Measurements from ENCODE around the gene MTHFD2L. TPM values are rescaled to one million over a fixed set of nuclear protein-coding genes. Genes with fewer than 3 reads are reported as not detected.

MTHFD2L gene
- total RNA-seq, 1 donor from 2014 or later, result 14.1 TPM

DNA sequence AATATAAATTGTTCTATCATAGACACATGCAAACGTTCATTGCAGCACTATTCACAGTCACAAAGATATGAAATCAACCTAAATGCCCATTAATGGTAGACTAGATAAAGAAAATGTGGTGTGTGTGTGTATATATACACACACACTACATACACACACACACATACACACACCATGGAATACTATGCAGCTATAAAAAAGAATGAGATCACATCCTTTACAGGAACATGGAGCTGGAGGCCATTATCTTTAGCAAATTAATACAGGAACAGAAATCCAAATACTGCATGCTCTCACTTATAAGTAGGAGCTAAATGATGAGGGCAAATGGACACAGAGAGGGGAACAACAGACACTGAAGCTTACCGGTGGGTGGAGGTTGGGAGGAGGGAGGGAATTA is 65.2 kb downstream of the MTHFD2L start:
- no peak overlapping the region for H3K27ac ChIP-seq
- DNase-seq, result no peak
- intact Hi-C loops (cut with DNase I), result no loop called here
- ATAC-seq, result no peak
- H3K36me3 ChIP-seq, result no peaks in the 10 kb centered on the region
- no peak overlapping the region for H3K4me3 ChIP-seq
- no peaks in the 10 kb centered on the region for H3K9me3 ChIP-seq
- TF ChIP-seq, protein P1, sequence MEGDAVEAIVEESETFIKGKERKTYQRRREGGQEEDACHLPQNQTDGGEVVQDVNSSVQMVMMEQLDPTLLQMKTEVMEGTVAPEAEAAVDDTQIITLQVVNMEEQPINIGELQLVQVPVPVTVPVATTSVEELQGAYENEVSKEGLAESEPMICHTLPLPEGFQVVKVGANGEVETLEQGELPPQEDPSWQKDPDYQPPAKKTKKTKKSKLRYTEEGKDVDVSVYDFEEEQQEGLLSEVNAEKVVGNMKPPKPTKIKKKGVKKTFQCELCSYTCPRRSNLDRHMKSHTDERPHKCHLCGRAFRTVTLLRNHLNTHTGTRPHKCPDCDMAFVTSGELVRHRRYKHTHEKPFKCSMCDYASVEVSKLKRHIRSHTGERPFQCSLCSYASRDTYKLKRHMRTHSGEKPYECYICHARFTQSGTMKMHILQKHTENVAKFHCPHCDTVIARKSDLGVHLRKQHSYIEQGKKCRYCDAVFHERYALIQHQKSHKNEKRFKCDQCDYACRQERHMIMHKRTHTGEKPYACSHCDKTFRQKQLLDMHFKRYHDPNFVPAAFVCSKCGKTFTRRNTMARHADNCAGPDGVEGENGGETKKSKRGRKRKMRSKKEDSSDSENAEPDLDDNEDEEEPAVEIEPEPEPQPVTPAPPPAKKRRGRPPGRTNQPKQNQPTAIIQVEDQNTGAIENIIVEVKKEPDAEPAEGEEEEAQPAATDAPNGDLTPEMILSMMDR (IDR thresholded peaks at IDR 0.05), result no peak
- H3K27me3 ChIP-seq, result no peaks in the 10 kb centered on the region
- no peaks in the 10 kb centered on the region for H3K4me1 ChIP-seq

DNA sequence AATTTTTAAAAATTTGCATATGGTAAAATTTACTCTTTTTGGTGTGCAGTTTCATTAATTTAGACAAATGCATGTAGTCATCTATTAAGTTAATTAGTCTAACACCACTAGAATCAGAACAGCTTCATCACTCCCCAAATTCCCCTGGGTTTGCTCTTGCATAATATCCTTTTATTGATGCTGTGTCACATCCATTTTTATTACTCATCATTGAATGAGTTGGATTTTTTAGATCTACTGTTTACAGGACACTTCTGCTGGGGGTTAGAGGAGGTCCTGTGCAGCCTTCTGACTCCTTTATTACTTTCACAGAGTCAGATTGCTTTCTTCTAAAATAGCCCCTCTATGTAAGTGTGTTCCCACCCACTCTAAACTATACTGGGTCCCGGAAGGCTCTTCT is 65.9 kb downstream of the MTHFD2L start:
- ATAC-seq (no peak), DNase-seq (no peak)
- Histone ChIP-seq H3K27ac (no peak overlapping the region), H3K36me3 (no peaks in the 10 kb centered on the region), H3K27me3 (no peaks in the 10 kb centered on the region), H3K9me3 (no peaks in the 10 kb centered on the region), H3K4me1 (no peaks in the 10 kb centered on the region), H3K4me3 (no peak overlapping the region)
- intact Hi-C loops (cut with DNase I), result no loop called here
- TF ChIP-seq, protein P1 (IDR thresholded peaks at IDR 0.05), result no peak

DNA sequence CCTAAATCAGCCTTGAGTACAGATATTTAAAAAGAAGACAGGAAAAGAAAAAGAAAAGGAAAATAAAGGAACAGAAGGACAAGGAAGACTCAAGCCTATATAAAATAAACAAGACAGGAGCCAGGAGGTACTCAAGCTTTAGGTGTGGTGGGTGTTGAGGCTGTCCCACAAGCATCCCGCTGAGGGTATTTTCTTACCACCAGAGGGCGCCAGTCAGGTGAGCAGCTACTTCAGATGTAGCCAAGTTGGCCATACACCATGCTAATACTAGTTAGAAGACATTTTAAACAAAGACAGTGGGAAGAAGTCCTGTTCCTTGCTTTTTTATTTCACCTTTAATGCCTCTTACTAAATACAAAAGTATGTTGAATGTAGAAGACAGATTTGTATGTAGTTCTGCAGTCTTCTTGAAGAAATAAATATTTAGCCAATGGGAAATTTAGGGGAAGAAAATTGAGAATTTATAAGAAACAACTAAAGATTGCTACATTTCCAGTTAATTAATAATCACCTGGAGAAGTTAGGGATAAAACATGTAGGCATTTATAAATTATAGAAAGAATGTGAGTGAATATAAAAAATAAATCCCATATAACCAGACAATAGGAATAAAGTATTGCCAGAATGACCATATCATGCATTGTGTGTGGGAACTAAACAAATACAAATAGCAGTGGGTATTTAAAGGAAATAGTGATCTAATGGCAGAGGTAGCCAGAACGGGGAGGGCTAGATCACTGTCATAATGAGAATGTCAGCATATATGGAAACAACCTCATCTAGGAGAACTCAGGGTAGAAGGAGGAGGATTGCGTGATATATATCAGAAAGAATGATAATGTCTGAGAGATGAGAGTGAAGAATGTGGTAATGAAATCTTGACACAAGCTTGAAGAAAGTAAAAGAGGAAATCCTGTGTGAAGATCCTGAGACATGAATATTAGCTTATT is 71.0 kb downstream of the MTHFD2L start:
- TF ChIP-seq, protein P1 (IDR thresholded peaks at IDR 0.05), result peak; percentile 85
- H3K27ac ChIP-seq, result no peak overlapping the region
- no peaks in the 10 kb centered on the region for H3K27me3 ChIP-seq
- ATAC-seq, result peak; percentile 88
- no peaks in the 10 kb centered on the region for H3K9me3 ChIP-seq
- peak; percentile 70 for DNase-seq
- H3K36me3 ChIP-seq, result no peaks in the 10 kb centered on the region
- H3K4me3 ChIP-seq, result no peak overlapping the region
- intact Hi-C loops (cut with DNase I), result no loop called here
- no peaks in the 10 kb centered on the region for H3K4me1 ChIP-seq

DNA sequence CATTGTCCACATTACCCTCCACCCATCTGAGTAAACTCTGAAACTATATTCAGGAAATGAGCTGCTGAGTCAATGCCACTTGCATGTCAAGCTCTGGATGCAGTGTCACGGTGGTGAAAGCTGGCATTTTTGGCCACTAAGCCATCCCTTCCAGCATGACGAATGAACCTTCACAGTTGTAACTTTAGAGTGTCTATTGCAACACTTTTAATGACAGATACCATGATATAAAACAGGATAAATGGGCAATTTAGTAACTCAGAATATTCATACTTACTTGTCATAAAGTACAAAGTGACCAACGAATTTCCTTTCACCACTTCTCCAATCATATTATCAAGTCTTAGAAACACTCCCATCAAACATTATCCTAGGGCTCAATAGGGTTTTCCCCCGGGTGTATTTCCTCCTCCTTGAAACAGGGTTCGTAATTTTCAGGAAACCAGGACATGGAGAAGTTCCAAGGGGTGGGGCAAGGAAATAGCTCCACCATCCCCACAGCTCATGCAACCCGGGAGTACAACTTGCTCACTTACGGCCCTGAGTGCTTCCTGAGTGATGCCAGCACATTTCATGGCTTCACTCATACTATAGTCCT is 73.1 kb downstream of the MTHFD2L start:
- H3K4me1 ChIP-seq, result no peaks in the 10 kb centered on the region
- H3K4me3 ChIP-seq, result no peak overlapping the region
- peak overlapping the region; percentile 14 for H3K27ac ChIP-seq
- H3K27me3 ChIP-seq, result no peaks in the 10 kb centered on the region
- no peak for DNase-seq
- no peaks in the 10 kb centered on the region for H3K9me3 ChIP-seq
- TF ChIP-seq, protein P1 (IDR thresholded peaks at IDR 0.05), result no peak
- H3K36me3 ChIP-seq, result no peaks in the 10 kb centered on the region
- ATAC-seq, result peak; percentile 89
- intact Hi-C loops (cut with DNase I), result no loop called here

DNA sequence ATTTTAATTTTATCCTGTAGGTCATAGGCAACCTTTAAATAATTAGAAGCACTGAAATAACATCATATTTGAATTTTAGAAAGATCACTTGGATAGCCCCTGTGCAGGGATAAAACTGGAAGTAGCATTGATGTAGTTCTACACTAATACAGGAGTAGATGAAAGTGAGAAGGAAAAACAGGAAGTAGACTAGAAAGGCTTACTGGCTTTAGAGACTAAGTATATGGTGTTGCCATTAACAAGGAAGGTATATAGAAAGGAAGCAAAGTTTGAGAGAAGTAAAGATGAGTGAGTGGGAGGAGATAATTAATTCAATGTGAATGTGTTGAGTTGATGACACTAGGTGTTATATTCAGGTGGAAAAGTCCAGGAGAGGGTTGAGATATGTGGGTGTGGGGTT is 77.2 kb downstream of the MTHFD2L start:
- no peak overlapping the region for H3K4me3 ChIP-seq
- no peaks in the 10 kb centered on the region for H3K4me1 ChIP-seq
- no peak overlapping the region for H3K27ac ChIP-seq
- DNase-seq (no peak), ATAC-seq (no peak)
- no peaks in the 10 kb centered on the region for H3K27me3 ChIP-seq
- TF ChIP-seq, protein P1 (IDR thresholded peaks at IDR 0.05), result no peak
- H3K36me3 ChIP-seq, result no peaks in the 10 kb centered on the region
- H3K9me3 ChIP-seq, result no peaks in the 10 kb centered on the region
- intact Hi-C loops (cut with DNase I), result no loop called here
